K562 (cell line): ENCODE data around the gene DOCK4. TPM values are rescaled to one million over a fixed set of nuclear protein-coding genes. Genes with fewer than 3 reads are reported as not detected.

Source experiments
- ETV5 ChIP-seq: sonication (generic); formaldehyde crosslinking; IDR thresholded peaks from 2 replicates; pipeline ENCODE4 v1.4.0; 2020; ENCODE audit warnings: low read depth, mild to moderate bottlenecking, missing genetic modification reagents
- HDAC1 ChIP-seq, 2 experiments: fragments of 450-650 bp; IDR thresholded peaks; 2 replicates each; pipeline ENCODE4 v1.6.1; 2016 to 2017; ENCODE audit warnings: inconsistent platforms in 1 of 2, mild to moderate bottlenecking in 1 of 2, moderate library complexity in 1 of 2
- HDGF ChIP-seq: fragments of 450-650 bp; IDR thresholded peaks from 2 replicates; pipeline ENCODE4 v1.6.1; 2016
- MTA3 ChIP-seq: fragments of 450-650 bp; formaldehyde crosslinking; IDR thresholded peaks from 2 replicates; pipeline ENCODE4 v1.6.1; 2017; ENCODE audit warnings: mild to moderate bottlenecking, borderline replicate concordance
- SMAD2 ChIP-seq: fragments of 150-350 bp; IDR thresholded peaks from 2 replicates; pipeline ENCODE4 v1.6.1; 2014; ENCODE audit warnings: low read depth, mild to moderate bottlenecking, low read length
- polyA plus RNA-seq, 8 experiments: library from polyadenylated mRNA; depleted of rRNA in 4 of 8; stranded (reverse) in 5 of 8; unstranded in 3 of 8; fragments of >200 nt; fragmentation: Nextera tagmentation in 2 of 8; fragmentation: Illumina TruSeq in 1 of 8; extraction: Ambion mirVana in 2 of 8; extraction: Trizol in 1 of 8; gene quantifications; 2 replicates each; pipeline versions ENCODE4 v1.2.1 to v1.2.3, GENCODE V29; 2011 to 2014; ENCODE audit warnings: inconsistent platforms in 1 of 8, missing spikeins in 1 of 8
- total RNA-seq, 7 experiments: library from RNA; depleted of rRNA in 6 of 7; stranded (reverse); fragments of >200 nt in 6 of 7; fragmentation: Illumina TruSeq in 2 of 7; extraction: Trizol in 2 of 7; gene quantifications; 2 replicates each; pipeline versions ENCODE4 v1.2.1 to v1.2.3, GENCODE V29; 2011 to 2021; ENCODE audit warnings: low replicate concordance in 1 of 7
- TF ChIP-seq, protein P1 (sequence below), 2 experiments: fragments of 450-650 bp; formaldehyde crosslinking in 1 of 2; IDR thresholded peaks; 2 replicates each; pipeline versions ENCODE4 v1.4.0 to v1.6.1; 2014 to 2020; ENCODE audit warnings: mild to moderate bottlenecking in 2 of 2, borderline replicate concordance in 1 of 2, low read depth in 1 of 2
- TF ChIP-seq, protein P2 (sequence below): fragments of 450-650 bp; IDR thresholded peaks from 2 replicates; pipeline ENCODE4 v1.6.1; 2016; ENCODE audit warnings: mild to moderate bottlenecking, moderate library complexity

DOCK4 gene
- total and polyA plus RNA-seq, 9 of the 15 experiments (the other 6 are each of a cell fraction or from before 2014, with no cell fraction given): 0.42 to 5.7 (median 2.3) TPM

- no peak for TF ChIP-seq SMAD2
- TF ChIP-seq, protein P1, sequence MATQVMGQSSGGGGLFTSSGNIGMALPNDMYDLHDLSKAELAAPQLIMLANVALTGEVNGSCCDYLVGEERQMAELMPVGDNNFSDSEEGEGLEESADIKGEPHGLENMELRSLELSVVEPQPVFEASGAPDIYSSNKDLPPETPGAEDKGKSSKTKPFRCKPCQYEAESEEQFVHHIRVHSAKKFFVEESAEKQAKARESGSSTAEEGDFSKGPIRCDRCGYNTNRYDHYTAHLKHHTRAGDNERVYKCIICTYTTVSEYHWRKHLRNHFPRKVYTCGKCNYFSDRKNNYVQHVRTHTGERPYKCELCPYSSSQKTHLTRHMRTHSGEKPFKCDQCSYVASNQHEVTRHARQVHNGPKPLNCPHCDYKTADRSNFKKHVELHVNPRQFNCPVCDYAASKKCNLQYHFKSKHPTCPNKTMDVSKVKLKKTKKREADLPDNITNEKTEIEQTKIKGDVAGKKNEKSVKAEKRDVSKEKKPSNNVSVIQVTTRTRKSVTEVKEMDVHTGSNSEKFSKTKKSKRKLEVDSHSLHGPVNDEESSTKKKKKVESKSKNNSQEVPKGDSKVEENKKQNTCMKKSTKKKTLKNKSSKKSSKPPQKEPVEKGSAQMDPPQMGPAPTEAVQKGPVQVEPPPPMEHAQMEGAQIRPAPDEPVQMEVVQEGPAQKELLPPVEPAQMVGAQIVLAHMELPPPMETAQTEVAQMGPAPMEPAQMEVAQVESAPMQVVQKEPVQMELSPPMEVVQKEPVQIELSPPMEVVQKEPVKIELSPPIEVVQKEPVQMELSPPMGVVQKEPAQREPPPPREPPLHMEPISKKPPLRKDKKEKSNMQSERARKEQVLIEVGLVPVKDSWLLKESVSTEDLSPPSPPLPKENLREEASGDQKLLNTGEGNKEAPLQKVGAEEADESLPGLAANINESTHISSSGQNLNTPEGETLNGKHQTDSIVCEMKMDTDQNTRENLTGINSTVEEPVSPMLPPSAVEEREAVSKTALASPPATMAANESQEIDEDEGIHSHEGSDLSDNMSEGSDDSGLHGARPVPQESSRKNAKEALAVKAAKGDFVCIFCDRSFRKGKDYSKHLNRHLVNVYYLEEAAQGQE (IDR thresholded peaks at IDR 0.05; ENCODE audit: borderline replicate concordance): no peak
- TF ChIP-seq, protein P1 (CRISPR knock-in tag; IDR thresholded peaks at IDR 0.05; ENCODE audit: low read depth): 0 out of 2 replicates have a peak, but pooled peaks have one; percentile 16
- peak; percentile 60; the same call in 1 of the 2 replicates for TF ChIP-seq ETV5
- TF ChIP-seq HDAC1 (IDR thresholded peaks at IDR 0.05): peak in 1 of 2 experiments; percentile 60; a peak in 2 of 4 replicates
- TF ChIP-seq HDGF: no peak
- TF ChIP-seq MTA3: no peak; the same call in 1 of the 2 replicates
- TF ChIP-seq, protein P2, sequence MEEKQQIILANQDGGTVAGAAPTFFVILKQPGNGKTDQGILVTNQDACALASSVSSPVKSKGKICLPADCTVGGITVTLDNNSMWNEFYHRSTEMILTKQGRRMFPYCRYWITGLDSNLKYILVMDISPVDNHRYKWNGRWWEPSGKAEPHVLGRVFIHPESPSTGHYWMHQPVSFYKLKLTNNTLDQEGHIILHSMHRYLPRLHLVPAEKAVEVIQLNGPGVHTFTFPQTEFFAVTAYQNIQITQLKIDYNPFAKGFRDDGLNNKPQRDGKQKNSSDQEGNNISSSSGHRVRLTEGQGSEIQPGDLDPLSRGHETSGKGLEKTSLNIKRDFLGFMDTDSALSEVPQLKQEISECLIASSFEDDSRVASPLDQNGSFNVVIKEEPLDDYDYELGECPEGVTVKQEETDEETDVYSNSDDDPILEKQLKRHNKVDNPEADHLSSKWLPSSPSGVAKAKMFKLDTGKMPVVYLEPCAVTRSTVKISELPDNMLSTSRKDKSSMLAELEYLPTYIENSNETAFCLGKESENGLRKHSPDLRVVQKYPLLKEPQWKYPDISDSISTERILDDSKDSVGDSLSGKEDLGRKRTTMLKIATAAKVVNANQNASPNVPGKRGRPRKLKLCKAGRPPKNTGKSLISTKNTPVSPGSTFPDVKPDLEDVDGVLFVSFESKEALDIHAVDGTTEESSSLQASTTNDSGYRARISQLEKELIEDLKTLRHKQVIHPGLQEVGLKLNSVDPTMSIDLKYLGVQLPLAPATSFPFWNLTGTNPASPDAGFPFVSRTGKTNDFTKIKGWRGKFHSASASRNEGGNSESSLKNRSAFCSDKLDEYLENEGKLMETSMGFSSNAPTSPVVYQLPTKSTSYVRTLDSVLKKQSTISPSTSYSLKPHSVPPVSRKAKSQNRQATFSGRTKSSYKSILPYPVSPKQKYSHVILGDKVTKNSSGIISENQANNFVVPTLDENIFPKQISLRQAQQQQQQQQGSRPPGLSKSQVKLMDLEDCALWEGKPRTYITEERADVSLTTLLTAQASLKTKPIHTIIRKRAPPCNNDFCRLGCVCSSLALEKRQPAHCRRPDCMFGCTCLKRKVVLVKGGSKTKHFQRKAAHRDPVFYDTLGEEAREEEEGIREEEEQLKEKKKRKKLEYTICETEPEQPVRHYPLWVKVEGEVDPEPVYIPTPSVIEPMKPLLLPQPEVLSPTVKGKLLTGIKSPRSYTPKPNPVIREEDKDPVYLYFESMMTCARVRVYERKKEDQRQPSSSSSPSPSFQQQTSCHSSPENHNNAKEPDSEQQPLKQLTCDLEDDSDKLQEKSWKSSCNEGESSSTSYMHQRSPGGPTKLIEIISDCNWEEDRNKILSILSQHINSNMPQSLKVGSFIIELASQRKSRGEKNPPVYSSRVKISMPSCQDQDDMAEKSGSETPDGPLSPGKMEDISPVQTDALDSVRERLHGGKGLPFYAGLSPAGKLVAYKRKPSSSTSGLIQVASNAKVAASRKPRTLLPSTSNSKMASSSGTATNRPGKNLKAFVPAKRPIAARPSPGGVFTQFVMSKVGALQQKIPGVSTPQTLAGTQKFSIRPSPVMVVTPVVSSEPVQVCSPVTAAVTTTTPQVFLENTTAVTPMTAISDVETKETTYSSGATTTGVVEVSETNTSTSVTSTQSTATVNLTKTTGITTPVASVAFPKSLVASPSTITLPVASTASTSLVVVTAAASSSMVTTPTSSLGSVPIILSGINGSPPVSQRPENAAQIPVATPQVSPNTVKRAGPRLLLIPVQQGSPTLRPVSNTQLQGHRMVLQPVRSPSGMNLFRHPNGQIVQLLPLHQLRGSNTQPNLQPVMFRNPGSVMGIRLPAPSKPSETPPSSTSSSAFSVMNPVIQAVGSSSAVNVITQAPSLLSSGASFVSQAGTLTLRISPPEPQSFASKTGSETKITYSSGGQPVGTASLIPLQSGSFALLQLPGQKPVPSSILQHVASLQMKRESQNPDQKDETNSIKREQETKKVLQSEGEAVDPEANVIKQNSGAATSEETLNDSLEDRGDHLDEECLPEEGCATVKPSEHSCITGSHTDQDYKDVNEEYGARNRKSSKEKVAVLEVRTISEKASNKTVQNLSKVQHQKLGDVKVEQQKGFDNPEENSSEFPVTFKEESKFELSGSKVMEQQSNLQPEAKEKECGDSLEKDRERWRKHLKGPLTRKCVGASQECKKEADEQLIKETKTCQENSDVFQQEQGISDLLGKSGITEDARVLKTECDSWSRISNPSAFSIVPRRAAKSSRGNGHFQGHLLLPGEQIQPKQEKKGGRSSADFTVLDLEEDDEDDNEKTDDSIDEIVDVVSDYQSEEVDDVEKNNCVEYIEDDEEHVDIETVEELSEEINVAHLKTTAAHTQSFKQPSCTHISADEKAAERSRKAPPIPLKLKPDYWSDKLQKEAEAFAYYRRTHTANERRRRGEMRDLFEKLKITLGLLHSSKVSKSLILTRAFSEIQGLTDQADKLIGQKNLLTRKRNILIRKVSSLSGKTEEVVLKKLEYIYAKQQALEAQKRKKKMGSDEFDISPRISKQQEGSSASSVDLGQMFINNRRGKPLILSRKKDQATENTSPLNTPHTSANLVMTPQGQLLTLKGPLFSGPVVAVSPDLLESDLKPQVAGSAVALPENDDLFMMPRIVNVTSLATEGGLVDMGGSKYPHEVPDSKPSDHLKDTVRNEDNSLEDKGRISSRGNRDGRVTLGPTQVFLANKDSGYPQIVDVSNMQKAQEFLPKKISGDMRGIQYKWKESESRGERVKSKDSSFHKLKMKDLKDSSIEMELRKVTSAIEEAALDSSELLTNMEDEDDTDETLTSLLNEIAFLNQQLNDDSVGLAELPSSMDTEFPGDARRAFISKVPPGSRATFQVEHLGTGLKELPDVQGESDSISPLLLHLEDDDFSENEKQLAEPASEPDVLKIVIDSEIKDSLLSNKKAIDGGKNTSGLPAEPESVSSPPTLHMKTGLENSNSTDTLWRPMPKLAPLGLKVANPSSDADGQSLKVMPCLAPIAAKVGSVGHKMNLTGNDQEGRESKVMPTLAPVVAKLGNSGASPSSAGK: no peak
Observed at GRCh38 chr7:112206238-112206990, at the start of gene DOCK4, which contains the start of gene ZNF277 (continued).
